Heart left ventricle (tissue), 16 donors: ENCODE measurements around the gene ATP6AP2. TPM values are rescaled to one million over a fixed set of nuclear protein-coding genes. Genes with fewer than 3 reads are reported as not detected.

Experiments
- ATAC-seq, 4 donors: fragments of 200-7000 bp; cut with Tn5 transposase; one replicate each; pipeline ENCODE4 v1.9.1; 2020 to 2022; ENCODE audit warnings: moderate library complexity in 4 of 4, mild to moderate bottlenecking in 3 of 4, moderate number of reproducible peaks in 1 of 4
- DNase-seq, 5 donors: peaks; one replicate each; pipeline ENCODE4 v3.0.0-alpha.2; 2020
- H3K27ac ChIP-seq, 12 donors: fragments of 200-600 bp; sonication (generic) in 4 of 12; one replicate each; pipeline versions ENCODE4 v1.5.0 to v1.8.0; 2016 to 2022; ENCODE audit warnings: mild to moderate bottlenecking in 2 of 12
- H3K27me3 ChIP-seq, 9 donors: fragments of 200-600 bp; sonication (generic) in 2 of 9; one replicate each; pipeline versions ENCODE4 v1.5.1 to v1.8.0; 2016 to 2022; ENCODE audit warnings: mild to moderate bottlenecking in 3 of 9
- H3K36me3 ChIP-seq, 9 donors: fragments of 200-600 bp; sonication (generic) in 2 of 9; one replicate each; pipeline versions ENCODE4 v1.5.0 to v1.8.0; 2018 to 2022; ENCODE audit warnings: mild to moderate bottlenecking in 2 of 9
- H3K4me1 ChIP-seq, 12 donors: fragments of 200-600 bp; sonication (generic) in 4 of 12; one replicate each; pipeline versions ENCODE4 v1.5.0 to v1.8.0; 2016 to 2022; ENCODE audit warnings: mild to moderate bottlenecking in 3 of 12
- H3K4me3 ChIP-seq, 12 donors: fragments of 200-600 bp; sonication (generic) in 4 of 12; one replicate each; pipeline versions ENCODE4 v1.5.0 to v1.8.0; 2017 to 2022; ENCODE audit warnings: mild to moderate bottlenecking in 9 of 12, moderate library complexity in 4 of 12
- H3K9me3 ChIP-seq, 12 donors: fragments of 200-600 bp; sonication (generic) in 4 of 12; one replicate each; pipeline versions ENCODE4 v1.5.0 to v1.8.0; 2016 to 2022; ENCODE audit warnings: mild to moderate bottlenecking in 1 of 12
- POLR2A ChIP-seq, 2 donors: fragments of 450-650 bp; IDR thresholded peaks; one replicate each; pipeline ENCODE4 v1.6.1; 2017; ENCODE audit warnings: antibody characterized with exemption in 2 of 2, mild to moderate bottlenecking in 2 of 2, moderate library complexity in 2 of 2
- WGBS, 4 donors: extraction: QIAGEN DNeasy Blood & Tissue Kit in 2 of 4; methylation state at CpG; one replicate each; pipeline versions ENCODE4 v1.1.5 to v1.1.7; 2013 to 2018; 5-methylcytosine and 5-hydroxymethylcytosine counted together
- intact Hi-C, 10 donors: fragments of 100-400 bp; cut with DNase I; formaldehyde crosslinking; loops; one replicate each; pipeline versions ENCODE4 v1.11.1 to v1.14.2; 2022
- polyA plus RNA-seq, 2 donors: library from polyadenylated mRNA; stranded (reverse); fragments of 200-250 nt; gene quantifications; one replicate each; pipeline ENCODE4 v1.2.3, GENCODE V29; 2013
- total RNA-seq, 9 donors: library from RNA; depleted of rRNA in 2 of 9; stranded (reverse); fragments of >200 nt in 2 of 9; fragmentation: NEBNext Ultra II Directional in 3 of 9; extraction: Animal tissue kit (Norgen Biotek cat#: 25700) in 3 of 9; gene quantifications; one replicate each; pipeline versions ENCODE4 v1.1.0 to v1.2.4, GENCODE V29; 2016 to 2023
- TF ChIP-seq, protein P1 (sequence below), 12 donors: fragments of 200-600 bp; sonication (generic) in 4 of 12; IDR thresholded peaks; one replicate each; pipeline versions ENCODE4 v1.5.0 to v1.8.0; 2018 to 2022; ENCODE audit warnings: antibody characterized with exemption in 12 of 12, mild to moderate bottlenecking in 5 of 12
- donor health status: ischemic (EF 13 %, LVEDD 7.1; RV severe dilation, severe dysfunction).
- donor health status: healthy with polysubstance abuse.
- donor health status: DM: no; HTN: yes; CAD: no.
- donor health status: DM: no; HTN: no; CAD: no.
- donor health status: ischemic (EF 25% LVEDD 6.9; RV normal size, moderate dysfunction).
- donor health status: ischemic (EF 25% LVEDD 5.7; RV mildly dilated, moderate dysfunction).
- donor health status: healthy.
- donor health status: DM: yes; HTN: yes; CAD: no.
- donor health status: ischemic (EF 35%, LVEDD 5.7; RV mildly dilated, moderate dysfunction).
- donor health status: nonischemic (EF 11% LVEDD 7.7; RV severe dilation, severe dysfunction).
- donor health status: DM: yes; HTN: yes; CAD: no.
- donor health status: PGD.
- donor health status: ischemic (EF 29% LVEDD 5.4; RV normal size, mild dysfunction).
- donor health status: nonischemic (EF 23%, LVEDD 6.1; RV moderate dilation, normal function).

The ATP6AP2 gene
- total and polyA plus RNA-seq, 11 donors = 28.5 to 93.6 (median 51.0) TPM

DNA sequence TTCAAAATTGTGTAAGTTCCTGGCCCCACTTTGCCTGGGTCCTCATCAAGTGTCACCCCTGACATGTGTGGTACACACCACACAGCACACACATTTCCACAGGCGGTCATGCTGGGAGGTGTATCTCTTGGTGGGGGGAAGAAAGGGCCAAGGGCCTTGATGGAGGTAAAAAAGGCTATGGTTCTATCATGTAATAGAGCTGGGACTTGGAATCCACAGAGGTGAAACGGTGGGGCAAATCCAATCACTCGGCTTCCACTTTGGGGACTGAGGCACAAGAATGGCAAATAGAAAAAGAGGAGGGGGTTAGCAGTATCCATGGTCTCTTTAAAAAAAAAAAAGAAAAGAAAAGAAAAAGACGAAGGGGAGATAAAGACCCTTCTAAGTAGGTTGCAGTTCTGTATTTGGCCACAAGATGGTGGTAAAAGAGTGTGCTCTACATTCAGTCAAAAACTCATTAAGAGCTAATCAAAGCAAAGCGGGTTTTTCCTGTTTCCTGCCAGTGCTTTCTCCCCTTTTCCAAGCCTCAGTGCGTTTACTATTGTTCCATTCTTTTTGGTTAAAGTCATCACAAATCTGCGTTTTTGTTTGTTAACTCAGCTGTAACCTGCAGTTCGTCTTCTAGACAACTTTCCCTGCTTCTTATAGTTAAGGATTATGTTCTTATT is 37.0 kb upstream of the ATP6AP2 start:
- H3K27ac ChIP-seq = no peak overlapping the region
- ATAC-seq (peak in 1 of 4 donors; percentile 49), DNase-seq (no peak)
- no peaks in the 10 kb centered on the region for H3K9me3 ChIP-seq
- intact Hi-C loops = loop anchor here in 3 of 10 donors (5.0 to 10.0 kb wide), 4 partner anchors 104 to 709 kb away; partner anchors contain the start of gene CXorf38 (in 2 of the 3)
- WGBS, 4 donors = 4 to 10% (median 7%) methylated on average over 8 of the region's 8 CpGs
- TF ChIP-seq, protein P1, sequence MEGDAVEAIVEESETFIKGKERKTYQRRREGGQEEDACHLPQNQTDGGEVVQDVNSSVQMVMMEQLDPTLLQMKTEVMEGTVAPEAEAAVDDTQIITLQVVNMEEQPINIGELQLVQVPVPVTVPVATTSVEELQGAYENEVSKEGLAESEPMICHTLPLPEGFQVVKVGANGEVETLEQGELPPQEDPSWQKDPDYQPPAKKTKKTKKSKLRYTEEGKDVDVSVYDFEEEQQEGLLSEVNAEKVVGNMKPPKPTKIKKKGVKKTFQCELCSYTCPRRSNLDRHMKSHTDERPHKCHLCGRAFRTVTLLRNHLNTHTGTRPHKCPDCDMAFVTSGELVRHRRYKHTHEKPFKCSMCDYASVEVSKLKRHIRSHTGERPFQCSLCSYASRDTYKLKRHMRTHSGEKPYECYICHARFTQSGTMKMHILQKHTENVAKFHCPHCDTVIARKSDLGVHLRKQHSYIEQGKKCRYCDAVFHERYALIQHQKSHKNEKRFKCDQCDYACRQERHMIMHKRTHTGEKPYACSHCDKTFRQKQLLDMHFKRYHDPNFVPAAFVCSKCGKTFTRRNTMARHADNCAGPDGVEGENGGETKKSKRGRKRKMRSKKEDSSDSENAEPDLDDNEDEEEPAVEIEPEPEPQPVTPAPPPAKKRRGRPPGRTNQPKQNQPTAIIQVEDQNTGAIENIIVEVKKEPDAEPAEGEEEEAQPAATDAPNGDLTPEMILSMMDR (IDR thresholded peaks at IDR 0.05) = peak; percentile 61 to 90 (median 76)
- no peak for TF ChIP-seq POLR2A (IDR thresholded peaks at IDR 0.05)
- peaks cover 0 to 11% (median 0%) of the 10 kb centered on the region in 12 donors for H3K4me1 ChIP-seq
- no peaks in the 10 kb centered on the region for H3K36me3 ChIP-seq
- peak overlapping the region in 1 of 12 donors; percentile 16 for H3K4me3 ChIP-seq
- peaks cover 0 to 46% (median 0%) of the 10 kb centered on the region in 9 donors for H3K27me3 ChIP-seq

DNA sequence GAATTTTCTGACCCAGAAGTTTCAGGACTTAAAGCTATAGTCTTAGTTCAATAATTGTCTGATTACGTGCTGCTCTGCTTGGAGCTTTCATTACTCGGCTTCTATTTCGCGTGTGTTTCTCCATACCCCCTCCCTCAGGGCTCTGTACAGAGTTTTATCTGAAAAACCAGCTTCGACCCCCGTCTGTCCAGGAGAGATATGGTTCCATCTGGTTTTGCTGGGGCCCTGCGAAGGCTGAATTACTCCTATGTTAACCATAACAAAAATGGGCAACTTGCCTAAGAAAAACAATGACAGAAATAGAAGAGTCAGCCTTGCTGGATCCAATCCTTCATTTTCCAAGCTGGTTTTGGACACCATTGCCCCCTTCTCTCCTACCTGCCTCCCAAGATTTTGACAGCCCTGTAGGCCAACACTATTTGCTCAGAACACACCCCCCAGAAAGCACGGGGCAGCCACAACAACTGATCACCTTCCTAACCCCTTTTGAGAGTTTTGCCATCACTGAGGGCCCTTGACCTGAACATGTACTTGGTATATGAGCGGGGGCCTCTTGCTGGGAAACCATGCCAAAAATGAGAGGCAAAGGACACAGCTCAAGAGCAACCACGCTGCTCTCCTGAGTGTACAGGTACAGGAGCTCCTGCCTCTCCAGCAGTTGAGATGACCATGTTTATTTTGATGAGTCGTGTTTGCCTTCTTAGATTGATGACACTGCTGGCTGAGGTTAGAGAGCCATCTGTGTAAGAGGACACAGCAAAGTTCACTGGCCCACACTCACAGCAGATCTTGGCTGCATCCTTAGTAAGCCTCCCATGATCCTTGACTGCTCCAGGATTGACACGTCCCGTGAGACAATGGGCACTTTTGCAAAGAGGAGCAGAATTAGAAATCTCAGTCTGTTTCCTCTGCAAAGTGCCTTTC is 36.2 kb upstream of the ATP6AP2 start:
- 53 to 65% (median 61%) methylated on average over 13 of the region's 13 CpGs for WGBS, 4 donors
- ATAC-seq (no peak), DNase-seq (no peak)
- peaks cover 0 to 7% (median 0%) of the 10 kb centered on the region in 12 donors for H3K4me1 ChIP-seq
- peaks cover 0 to 43% (median 0%) of the 10 kb centered on the region in 9 donors for H3K27me3 ChIP-seq
- no peak for TF ChIP-seq POLR2A (IDR thresholded peaks at IDR 0.05)
- TF ChIP-seq, protein P1 (IDR thresholded peaks at IDR 0.05) = no peak
- peak overlapping the region in 1 of 12 donors; percentile 16 for H3K4me3 ChIP-seq
- intact Hi-C loops = loop anchor here in 3 of 10 donors (5.0 to 10.0 kb wide), 4 partner anchors 103 to 708 kb away; partner anchors contain the start of gene CXorf38 (in 2 of the 3)
- H3K36me3 ChIP-seq = no peaks in the 10 kb centered on the region
- H3K27ac ChIP-seq = no peak overlapping the region
- H3K9me3 ChIP-seq = no peaks in the 10 kb centered on the region

DNA sequence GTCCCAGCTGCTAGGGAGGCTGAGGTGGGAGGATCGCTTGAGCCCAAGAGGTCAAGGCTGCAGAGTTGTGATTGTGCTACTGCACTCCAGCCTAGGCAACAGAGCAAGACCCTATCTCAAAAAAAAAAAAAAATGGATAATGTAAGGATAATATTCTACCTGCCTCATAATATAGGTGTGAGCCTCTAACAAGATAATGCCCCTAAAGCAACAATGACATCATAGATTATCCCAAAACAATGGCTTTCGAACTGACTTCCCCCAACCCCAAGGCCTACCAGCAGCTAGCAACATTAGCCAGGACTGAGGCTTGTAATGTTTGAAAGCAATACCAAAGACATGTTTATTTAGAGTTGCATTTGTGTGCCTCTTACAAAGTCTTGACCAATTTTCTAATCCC is 33.9 kb upstream of the ATP6AP2 start:
- peaks cover 0 to 4% (median 0%) of the 10 kb centered on the region in 12 donors for H3K4me1 ChIP-seq
- 85 to 100% (median 94%) methylated on average over 2 of the region's 2 CpGs for WGBS, 4 donors
- H3K9me3 ChIP-seq = no peaks in the 10 kb centered on the region
- H3K27ac ChIP-seq = no peak overlapping the region
- peaks cover 0 to 27% (median 0%) of the 10 kb centered on the region in 9 donors for H3K27me3 ChIP-seq
- TF ChIP-seq, protein P1 (IDR thresholded peaks at IDR 0.05) = no peak
- TF ChIP-seq POLR2A (IDR thresholded peaks at IDR 0.05) = no peak
- intact Hi-C loops = loop anchor here in 1 of 10 donors (10.0 kb wide), 1 partner anchor 568 kb away; no protein-coding TSS in a partner anchor
- H3K36me3 ChIP-seq = no peaks in the 10 kb centered on the region
- no peak for ATAC-seq
- H3K4me3 ChIP-seq = no peak overlapping the region
- no peak for DNase-seq
